HG03103 (cell line): ENCODE measurements around the gene OR1L8.

Source experiments
- ATAC-seq: cut with Tn5 transposase; IDR thresholded peaks from one replicate; pipeline ENCODE4 v1.9.1; 2021; ENCODE audit warnings: low read depth; ENCODE audit not compliant: unreplicated experiment

The OR1L8 gene

GRCh38 chr9:122518841-122519240 lies 64.3 kb downstream of the OR1L8 start, which contains the start of gene OR1J4:
Gene OR1J4, plus strand, starts transcription at chr9:122519141. Its CDS starts 0 bp downstream, at chr9:122519141.
- no peak for ATAC-seq

- ATAC-seq: no peak
Measured at GRCh38 chr9:122518226-122518625, 65.0 kb downstream of the OR1L8 start.
